B cell (primary cell): Measurements from ENCODE around the gene RSPRY1. TPM values are rescaled to one million over a fixed set of nuclear protein-coding genes. Genes with fewer than 3 reads are reported as not detected.

ENCODE experiments used
- ATAC-seq: fragments of 200-7000 bp; cut with Tn5 transposase; one replicate; pipeline ENCODE4 v1.10.0; 2021; ENCODE audit warnings: low read depth, mild to moderate bottlenecking, moderate number of reproducible peaks, moderate library complexity
- CTCF ChIA-PET: fragments of 350-600 bp; sonication (Branson Sonifier 250); formaldehyde crosslinking; loops from one replicate; lab custom pipeline; 2021; ENCODE audit warnings: antibody characterized with exemption, inconsistent platforms; lab: Charles Lee
- POLR2A ChIA-PET: fragments of 350-600 bp; sonication (Branson Sonifier 250); formaldehyde crosslinking; loops from one replicate; lab custom pipeline; 2021; ENCODE audit warnings: antibody characterized with exemption; lab: Charles Lee
- DNase-seq: peaks from one replicate; pipeline ENCODE4 v3.0.0; 2013
- H2AFZ ChIP-seq: 2 replicates; pipeline ENCODE4 v1.6.1; 2012; ENCODE audit warnings: mild to moderate bottlenecking, low read depth, low read length; ENCODE audit not compliant: insufficient read depth, poor library complexity, severe bottlenecking
- H3K27ac ChIP-seq, 2 donors: 1 replicate in 1 of 2; 2 replicates in 1 of 2; pipeline ENCODE4 v1.5.1; 2012 to 2013; ENCODE audit warnings: low read length in 2 of 2, mild to moderate bottlenecking in 2 of 2, moderate library complexity in 1 of 2
- H3K27me3 ChIP-seq, 4 experiments: fragments of 200-600 bp in 1 of 4; sonication (generic) in 1 of 4; replicated peaks in 1 of 4; 1 replicate in 2 of 4; 2 replicates in 2 of 4; pipeline versions ENCODE4 v1.6.1 to v1.7.0; 2013 to 2016; ENCODE audit warnings: low read length in 3 of 4, mild to moderate bottlenecking in 2 of 4, mixed read lengths in 1 of 4, moderate library complexity in 1 of 4; ENCODE audit not compliant: insufficient read depth in 4 of 4, control insufficient read depth in 3 of 4; ENCODE audit errors: control extremely low read depth in 1 of 4
- H3K36me3 ChIP-seq, 2 experiments: replicated peaks in 1 of 2; 1 replicate in 1 of 2; 2 replicates in 1 of 2; pipeline versions ENCODE4 v1.6.1 to v1.7.1; 2013; ENCODE audit warnings: low read length in 1 of 2; ENCODE audit not compliant: insufficient read depth in 2 of 2, control insufficient read depth in 1 of 2; ENCODE audit errors: control extremely low read depth in 1 of 2, extremely low read depth in 1 of 2
- H3K4me1 ChIP-seq, 2 donors: fragments of 200-600 bp in 1 of 2; sonication (generic) in 1 of 2; 1 replicate in 1 of 2; 2 replicates in 1 of 2; pipeline versions ENCODE4 v1.5.1 to v1.6.1; 2013 to 2017; ENCODE audit warnings: low read length in 2 of 2; ENCODE audit not compliant: control insufficient read depth in 2 of 2, insufficient read depth in 2 of 2
- H3K4me2 ChIP-seq: replicated peaks from 2 replicates; pipeline ENCODE3; 2012; ENCODE audit warnings: mild to moderate bottlenecking, low read depth, low read length; ENCODE audit not compliant: poor library complexity, severe bottlenecking
- H3K4me3 ChIP-seq, 5 experiments: fragments of 200-600 bp in 1 of 5; sonication (generic) in 1 of 5; 1 replicate in 3 of 5; 2 replicates in 2 of 5; pipeline versions ENCODE4 v1.5.1 to v1.7.0; 2011 to 2016; ENCODE audit warnings: low read length in 4 of 5, mild to moderate bottlenecking in 4 of 5, low read depth in 2 of 5, control low read depth in 1 of 5, moderate library complexity in 1 of 5; ENCODE audit not compliant: insufficient read depth in 1 of 5; ENCODE audit errors: control extremely low read depth in 1 of 5, extremely low read depth in 1 of 5
- H3K79me2 ChIP-seq: fragments of 200-600 bp; sonication (generic); one replicate; pipeline ENCODE4 v1.6.0; 2016; ENCODE audit warnings: low read length; ENCODE audit not compliant: control insufficient read depth, insufficient read depth
- H3K9ac ChIP-seq: fragments of 200-600 bp; sonication (generic); 2 replicates; pipeline ENCODE4 v1.6.1; 2017; ENCODE audit warnings: mild to moderate bottlenecking, low read length, moderate library complexity
- H3K9me3 ChIP-seq, 3 donors: one replicate each; pipeline versions ENCODE4 v1.6.1 to v1.7.1; 2013; ENCODE audit warnings: low read length in 2 of 3; ENCODE audit not compliant: control insufficient read depth in 2 of 3, insufficient read depth in 1 of 3; ENCODE audit errors: control extremely low read depth in 1 of 3
- H4K20me1 ChIP-seq: 2 replicates; pipeline ENCODE4 v1.6.0; 2012; ENCODE audit warnings: mild to moderate bottlenecking, low read length; ENCODE audit not compliant: insufficient read depth, control insufficient read depth, poor library complexity, severe bottlenecking
- H3K27ac Mint-ChIP-seq: one replicate; pipeline ENCODE4 v1.8.0; 2021; ENCODE audit warnings: mixed read lengths
- H3K27me3 Mint-ChIP-seq: one replicate; pipeline ENCODE4 v1.8.0; 2021; ENCODE audit warnings: mixed read lengths
- H3K4me1 Mint-ChIP-seq: one replicate; pipeline ENCODE4 v1.8.0; 2021; ENCODE audit warnings: mixed read lengths
- H3K4me3 Mint-ChIP-seq: one replicate; pipeline ENCODE4 v1.8.0; 2021; ENCODE audit warnings: mixed read lengths
- H3K9me3 Mint-ChIP-seq: one replicate; pipeline ENCODE4 v1.8.0; 2022; ENCODE audit warnings: mixed read lengths; ENCODE audit not compliant: insufficient read depth
- EZH2 ChIP-seq: IDR thresholded peaks from 2 replicates; pipeline ENCODE4 v1.6.1; 2012; ENCODE audit warnings: borderline replicate concordance, low read depth, mild to moderate bottlenecking, moderate library complexity, low read length; ENCODE audit not compliant: insufficient read depth, poor library complexity, severe bottlenecking
- WGBS: methylation state at CpG from one replicate; pipeline ENCODE4 v1.1.5; 2013; ENCODE audit warnings: missing lambda C conversion rate; ENCODE audit not compliant: insufficient coverage; 5-methylcytosine and 5-hydroxymethylcytosine counted together
- intact Hi-C: fragments of 100-400 bp; cut with micrococcal nuclease; formaldehyde crosslinking; loops from one replicate; pipeline ENCODE4 v1.10.0; 2022
- polyA plus RNA-seq: library from polyadenylated mRNA; depleted of rRNA; stranded (reverse); fragments of >200 nt; gene quantifications from 2 replicates; pipeline ENCODE4 v1.2.3, GENCODE V29; 2012
- total RNA-seq, 2 donors: library from RNA; stranded (reverse); fragments of 120-200 nt in 1 of 2; gene quantifications; 1 replicate in 1 of 2; 2 replicates in 1 of 2; pipeline versions ENCODE4 v1.2.3 to v1.2.4, GENCODE V29; 2013 to 2022
- TF ChIP-seq, protein P1 (sequence below): fragments of 200-600 bp; IDR thresholded peaks from one replicate; pipeline ENCODE4 v1.8.0; 2022; ENCODE audit warnings: antibody characterized with exemption, mild to moderate bottlenecking

Gene RSPRY1
- total and polyA plus RNA-seq, 2 donors (not counting 1 experiment from before 2014, with no cell fraction given), result 9.6 to 38.4 TPM

DNA sequence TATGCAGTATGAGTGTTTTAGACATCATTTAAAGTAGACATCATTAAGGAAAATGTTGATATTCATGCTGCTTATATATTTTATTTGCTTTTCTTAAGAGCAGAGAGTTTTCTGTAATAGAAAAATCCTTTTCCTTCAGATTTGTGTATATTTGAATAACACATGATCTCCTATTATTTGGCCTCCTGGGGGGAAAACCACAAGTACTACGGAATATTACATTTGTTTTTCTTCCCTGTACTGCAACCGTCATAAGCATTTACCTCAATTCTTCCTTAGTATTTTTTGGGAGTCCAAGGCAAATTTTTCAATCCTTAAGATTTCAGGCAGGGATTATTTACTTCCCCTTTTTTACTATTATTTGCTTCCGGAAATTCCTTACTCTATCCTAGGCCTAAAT, 6.0 kb downstream of the RSPRY1 start:
- no peak overlapping the region for H3K9ac ChIP-seq
- intact Hi-C loops, result no loop called here
- H2AFZ ChIP-seq, result no peak overlapping the region
- H3K4me3 ChIP-seq, result no peak overlapping the region
- peaks cover 23% of the 10 kb centered on the region for H4K20me1 ChIP-seq
- peaks cover 0 to 5% of the 10 kb centered on the region in 2 experiments for H3K36me3 ChIP-seq
- H3K9me3 ChIP-seq, result no peaks in the 10 kb centered on the region
- ATAC-seq (no peak), DNase-seq (no peak)
- H3K79me2 ChIP-seq, result peaks cover 99% of the 10 kb centered on the region
- Mint-ChIP-seq H3K4me3 (no peak overlapping the region), H3K4me1 (peaks cover 34% of the 10 kb centered on the region), H3K9me3 (no peaks in the 10 kb centered on the region), H3K27me3 (no peaks in the 10 kb centered on the region), H3K27ac (no peak overlapping the region)
- no CpG with 5 or more reads among the region's 3 CpGs for WGBS
- TF ChIP-seq EZH2, result no peak
- no peaks in the 10 kb centered on the region for H3K27me3 ChIP-seq
- ChIA-PET POLR2A (no interaction called here), CTCF (no interaction called here)
- no peak overlapping the region for H3K27ac ChIP-seq
- H3K4me2 ChIP-seq, result no peak overlapping the region
- peaks cover 9 to 13% of the 10 kb centered on the region in 2 donors for H3K4me1 ChIP-seq

DNA sequence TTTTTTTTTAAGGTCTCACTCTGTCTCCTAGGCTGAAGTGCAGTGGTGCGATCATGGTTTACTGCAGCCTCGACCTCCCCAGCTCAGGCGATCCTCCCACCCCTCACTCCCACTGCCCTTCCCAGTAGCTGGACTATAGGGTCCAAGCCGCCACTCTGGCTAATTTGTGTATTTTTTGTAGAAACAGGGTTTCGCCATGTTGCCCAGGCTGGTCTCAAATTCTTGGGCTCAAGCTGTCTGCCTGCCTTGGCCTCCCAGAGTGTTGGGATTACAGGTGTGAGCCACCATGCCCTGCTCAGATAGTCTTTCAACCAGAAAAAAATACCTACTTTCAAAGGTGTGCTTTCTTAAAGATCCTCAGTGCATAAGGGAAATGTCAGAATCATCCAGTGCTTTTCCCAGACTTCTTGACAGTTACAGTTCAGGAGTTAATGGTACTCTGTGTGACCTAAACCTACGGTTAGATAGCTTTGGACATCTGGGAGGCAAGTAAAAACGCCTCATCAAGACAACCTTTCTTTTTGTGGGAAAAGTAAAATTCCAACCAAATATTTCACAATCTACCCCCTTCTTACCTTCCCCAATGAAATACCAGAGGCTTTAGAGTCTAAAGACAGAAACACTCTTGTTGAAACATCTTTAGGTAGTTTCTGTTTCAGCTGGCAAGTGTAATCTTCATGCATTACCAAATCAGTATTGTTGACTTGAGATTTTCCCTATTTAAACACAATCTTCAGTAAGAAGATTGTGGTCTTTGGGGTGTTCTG, 6.8 kb downstream of the RSPRY1 start:
- H3K9me3 Mint-ChIP-seq, result no peaks in the 10 kb centered on the region
- 100% methylated on average over 1 of the region's 7 CpGs for WGBS
- CTCF ChIA-PET, result interaction anchor here (1.5 kb wide), 1 partner anchor 15 kb away, joined by 3 read pairs; no protein-coding TSS in a partner anchor
- TF ChIP-seq, protein P1, sequence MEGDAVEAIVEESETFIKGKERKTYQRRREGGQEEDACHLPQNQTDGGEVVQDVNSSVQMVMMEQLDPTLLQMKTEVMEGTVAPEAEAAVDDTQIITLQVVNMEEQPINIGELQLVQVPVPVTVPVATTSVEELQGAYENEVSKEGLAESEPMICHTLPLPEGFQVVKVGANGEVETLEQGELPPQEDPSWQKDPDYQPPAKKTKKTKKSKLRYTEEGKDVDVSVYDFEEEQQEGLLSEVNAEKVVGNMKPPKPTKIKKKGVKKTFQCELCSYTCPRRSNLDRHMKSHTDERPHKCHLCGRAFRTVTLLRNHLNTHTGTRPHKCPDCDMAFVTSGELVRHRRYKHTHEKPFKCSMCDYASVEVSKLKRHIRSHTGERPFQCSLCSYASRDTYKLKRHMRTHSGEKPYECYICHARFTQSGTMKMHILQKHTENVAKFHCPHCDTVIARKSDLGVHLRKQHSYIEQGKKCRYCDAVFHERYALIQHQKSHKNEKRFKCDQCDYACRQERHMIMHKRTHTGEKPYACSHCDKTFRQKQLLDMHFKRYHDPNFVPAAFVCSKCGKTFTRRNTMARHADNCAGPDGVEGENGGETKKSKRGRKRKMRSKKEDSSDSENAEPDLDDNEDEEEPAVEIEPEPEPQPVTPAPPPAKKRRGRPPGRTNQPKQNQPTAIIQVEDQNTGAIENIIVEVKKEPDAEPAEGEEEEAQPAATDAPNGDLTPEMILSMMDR, result no peak
- TF ChIP-seq EZH2, result no peak
- POLR2A ChIA-PET, result no interaction called here
- H3K27ac ChIP-seq, result no peak overlapping the region
- DNase-seq (no peak), ATAC-seq (no peak)
- no peak overlapping the region for H2AFZ ChIP-seq
- H3K9me3 ChIP-seq, result no peaks in the 10 kb centered on the region
- H3K36me3 ChIP-seq, result peaks cover 0 to 5% of the 10 kb centered on the region in 2 experiments
- H3K4me3 ChIP-seq, result no peak overlapping the region
- H3K79me2 ChIP-seq, result peaks cover 99% of the 10 kb centered on the region
- no peak overlapping the region for H3K4me3 Mint-ChIP-seq
- intact Hi-C loops, result no loop called here
- H3K4me1 ChIP-seq, result peaks cover 1 to 5% of the 10 kb centered on the region in 2 donors
- peaks cover 28% of the 10 kb centered on the region for H4K20me1 ChIP-seq
- no peak overlapping the region for H3K9ac ChIP-seq
- H3K27me3 Mint-ChIP-seq, result no peaks in the 10 kb centered on the region
- H3K27ac Mint-ChIP-seq, result no peak overlapping the region
- H3K4me1 Mint-ChIP-seq, result peaks cover 27% of the 10 kb centered on the region
- no peaks in the 10 kb centered on the region for H3K27me3 ChIP-seq
- H3K4me2 ChIP-seq, result no peak overlapping the region
